ENCODE measurements around the gene MPHOSPH8. TPM values are rescaled to one million over a fixed set of nuclear protein-coding genes. Genes with fewer than 3 reads are reported as not detected.
A peak's percentile ranks its signal among the peaks of the same experiment; 100 is the strongest.

MPHOSPH8 gene
- total RNA-seq, 1 experiment from 2014 or later, result 18.5 TPM

GRCh38 chr13:19622193-19622592 lies 11.3 kb upstream of the MPHOSPH8 start (continued):
- TF ChIP-seq CBFB (CRISPR knock-in tag; IDR thresholded peaks at IDR 0.05; ENCODE audit: low read depth) (no peak), HMGA2 (CRISPR knock-in tag; IDR thresholded peaks at IDR 0.05) (no peak), ZBTB43 (CRISPR knock-in tag; IDR thresholded peaks at IDR 0.05) (no peak)

- H3K27ac Mint-ChIP-seq, result no peak overlapping the region
- H3K4me3 Mint-ChIP-seq, result no peak overlapping the region
- POLR2A ChIA-PET, result no interaction called here
- H3K4me1 Mint-ChIP-seq, result 0 out of 2 replicates have a peak, but pooled peaks cover 4% of the 10 kb centered on the region
- peaks cover 70% of the 10 kb centered on the region for H3K9me3 Mint-ChIP-seq
- TF ChIP-seq SP1 (CRISPR knock-in tag; conservative IDR thresholded peaks at IDR 0.05) (no peak), SMAD3 (CRISPR knock-in tag; IDR thresholded peaks at IDR 0.05; ENCODE audit: borderline replicate concordance) (no peak), GABPB1 (CRISPR knock-in tag; IDR thresholded peaks at IDR 0.05) (no peak), FOXJ3 (CRISPR knock-in tag; IDR thresholded peaks at IDR 0.05; ENCODE audit: borderline replicate concordance) (no peak), ERG (CRISPR knock-in tag; IDR thresholded peaks at IDR 0.05) (no peak), ZNF138 (CRISPR knock-in tag; conservative IDR thresholded peaks at IDR 0.05) (no peak), USF2 (CRISPR knock-in tag; IDR thresholded peaks at IDR 0.05) (no peak), ZNF416 (CRISPR knock-in tag; IDR thresholded peaks at IDR 0.05) (no peak), ETV6 (CRISPR knock-in tag; IDR thresholded peaks at IDR 0.05) (no peak)
- H3K36me3 Mint-ChIP-seq, result peaks cover 34% of the 10 kb centered on the region
- peaks cover 3% of the 10 kb centered on the region for H3K27me3 Mint-ChIP-seq (ENCODE audit: low read depth)
- ATAC-seq (no peak), DNase-seq (ENCODE audit: low spot score) (no peak)
- CTCF ChIA-PET, result no interaction called here
Observed at GRCh38 chr13:19624265-19624664, 9.2 kb upstream of the MPHOSPH8 start.

GRCh38 chr13:19632915-19633478 lies 462 bp upstream of the MPHOSPH8 start:
- TF ChIP-seq ZNF416 (CRISPR knock-in tag; IDR thresholded peaks at IDR 0.05) (no peak), PREB (CRISPR knock-in tag; IDR thresholded peaks at IDR 0.05; ENCODE audit: borderline replicate concordance) (no peak), HMGA2 (CRISPR knock-in tag; IDR thresholded peaks at IDR 0.05) (no peak)
- Mint-ChIP-seq H3K4me1 (peaks cover 18% of the 10 kb centered on the region), H3K27me3 (ENCODE audit: low read depth) (peaks cover 3% of the 10 kb centered on the region), H3K9me3 (peaks cover 40% of the 10 kb centered on the region), H3K4me3 (peak overlapping the region; percentile 99), H3K36me3 (peaks cover 30% of the 10 kb centered on the region), H3K27ac (peak overlapping the region; percentile 3; the same call in 1 of the 2 replicates)
- DNase-seq (ENCODE audit: low spot score) (no peak), ATAC-seq (no peak)
- ChIA-PET POLR2A (interaction anchor here (0.6 kb wide), 2 partner anchors 116 to 159 kb away, joined by 4 read pairs; no protein-coding TSS in a partner anchor), CTCF (interaction anchor here (0.8 to 1.6 kb wide), 5 partner anchors 14 to 233 kb away, joined by 3 to 5 read pairs (median 5); no protein-coding TSS in a partner anchor)

- Mint-ChIP-seq H3K27me3 (ENCODE audit: low read depth) (peaks cover 3% of the 10 kb centered on the region), H3K27ac (peak overlapping the region; percentile 17; the same call in 1 of the 2 replicates), H3K4me3 (peak overlapping the region; percentile 99), H3K9me3 (peaks cover 29% of the 10 kb centered on the region), H3K36me3 (peaks cover 29% of the 10 kb centered on the region), H3K4me1 (peaks cover 18% of the 10 kb centered on the region)
- ChIA-PET CTCF (interaction anchor here (1.0 to 1.6 kb wide), 2 partner anchors 47 to 530 kb away, joined by 3 to 5 read pairs; no protein-coding TSS in a partner anchor), POLR2A (no interaction called here)
- DNase-seq (ENCODE audit: low spot score) (no peak), ATAC-seq (no peak)
- TF ChIP-seq ZSCAN18 (CRISPR knock-in tag; IDR thresholded peaks at IDR 0.05), result no peak
- TF ChIP-seq NR2C2 (CRISPR knock-in tag; IDR thresholded peaks at IDR 0.05), result no peak
- TF ChIP-seq IRF1 (CRISPR knock-in tag; IDR thresholded peaks at IDR 0.05), result no peak
- TF ChIP-seq RELA (CRISPR knock-in tag; IDR thresholded peaks at IDR 0.05; ENCODE audit: borderline replicate concordance), result no peak
- no peak for TF ChIP-seq ZNF219 (CRISPR knock-in tag; IDR thresholded peaks at IDR 0.05; ENCODE audit: borderline replicate concordance)
- TF ChIP-seq TEAD4 (CRISPR knock-in tag; IDR thresholded peaks at IDR 0.05), result no peak
- no peak for TF ChIP-seq GTF2I (CRISPR knock-in tag; conservative IDR thresholded peaks at IDR 0.05)
- no peak for TF ChIP-seq SMAD4 (CRISPR knock-in tag; IDR thresholded peaks at IDR 0.05)
- no peak for TF ChIP-seq E2F5 (CRISPR knock-in tag; IDR thresholded peaks at IDR 0.05)
- TF ChIP-seq TP53 (CRISPR knock-in tag; IDR thresholded peaks at IDR 0.05), result no peak
- TF ChIP-seq FOXJ3 (CRISPR knock-in tag; IDR thresholded peaks at IDR 0.05; ENCODE audit: borderline replicate concordance), result no peak
Observed at GRCh38 chr13:19634256-19634740, 839 bp downstream of the MPHOSPH8 start.
